HCT116 (cell line): ENCODE data around the gene ZNF8. TPM values are rescaled to one million over a fixed set of nuclear protein-coding genes. Genes with fewer than 3 reads are reported as not detected.

Experiments
- microRNA-seq: library from miRNA; unstranded; fragments of <30 nt; microRNA quantifications from one replicate; pipeline ENCODE4, GENCODE V29; 2016; ENCODE audit warnings: borderline number of aligned reads
- total RNA-seq: library from RNA; stranded (reverse); gene quantifications from one replicate; pipeline ENCODE4 v1.2.1, GENCODE V29; 2021; ENCODE audit not compliant: unreplicated experiment

The ZNF8 gene
- total RNA-seq, 1 experiment from 2014 or later, result 6.4 TPM

Small RNAs within 50 kb of the gene (microRNA-seq; reads per million reads assigned to microRNA genes)
- not detected for gene MIR6806

Other genes starting within 250 kb of the ZNF8 start
- gene ZSCAN1, start 244.9 kb upstream of the ZNF8 start, total RNA-seq, result not detected
- not detected for gene ZNF135, start 219.7 kb upstream of the ZNF8 start, total RNA-seq
- 0.12 TPM for gene ZSCAN18, start 180.7 kb upstream of the ZNF8 start, total RNA-seq
- 1.7 TPM for gene ZNF329, start 128.2 kb upstream of the ZNF8 start, total RNA-seq
- gene ZNF274, start 95.9 kb upstream of the ZNF8 start, total RNA-seq, result 7.8 TPM
- 46.3 TPM for gene ZNF544, start 50.0 kb upstream of the ZNF8 start, total RNA-seq
- gene ERVK3-1, start 26.4 kb downstream of the ZNF8 start, total RNA-seq, result 28.1 TPM
- 4.6 TPM for gene ZSCAN22, start 48.0 kb downstream of the ZNF8 start, total RNA-seq
- gene A1BG, start 74.5 kb downstream of the ZNF8 start, total RNA-seq, result 1.2 TPM
- 5.1 TPM for gene ZNF497, start 83.8 kb downstream of the ZNF8 start, total RNA-seq
- gene ZNF837, start 102.1 kb downstream of the ZNF8 start, total RNA-seq, result 3.2 TPM
- gene RPS5, start 108.3 kb downstream of the ZNF8 start, total RNA-seq, result 1,982 TPM
- 1.2 TPM for gene RNF225, start 116.7 kb downstream of the ZNF8 start, total RNA-seq
- 25.8 TPM for gene ZNF584, start 129.7 kb downstream of the ZNF8 start, total RNA-seq
- gene ZNF132, start 161.2 kb downstream of the ZNF8 start, total RNA-seq, result not detected
- gene ZNF324B, start 172.7 kb downstream of the ZNF8 start, total RNA-seq, result 9.4 TPM
- gene ZNF324, start 188.1 kb downstream of the ZNF8 start, total RNA-seq, result 11.3 TPM
- 6.5 TPM for gene ZNF446, start 197.4 kb downstream of the ZNF8 start, total RNA-seq
- 27.1 TPM for gene SLC27A5, start 233.0 kb downstream of the ZNF8 start, total RNA-seq
- gene ZBTB45, start 240.9 kb downstream of the ZNF8 start, total RNA-seq, result 12.0 TPM